IPS-18a (cell line): ENCODE data around the gene PAQR9.
A peak's percentile ranks its signal among the peaks of the same experiment; 100 is the strongest.

Experiments used
- H3K27ac ChIP-seq: one replicate; pipeline ENCODE4 v1.5.1; 2013; ENCODE audit warnings: low read length
- H3K27me3 ChIP-seq: one replicate; pipeline ENCODE4 v1.6.1; 2013; ENCODE audit warnings: mild to moderate bottlenecking, low read length; ENCODE audit not compliant: control insufficient read depth, insufficient read depth
- H3K36me3 ChIP-seq: one replicate; pipeline ENCODE4 v1.6.1; 2013; ENCODE audit warnings: low read depth, low read length; ENCODE audit not compliant: control insufficient read depth
- H3K4me1 ChIP-seq: one replicate; pipeline ENCODE4 v1.6.1; 2013; ENCODE audit warnings: low read depth, low read length; ENCODE audit not compliant: control insufficient read depth
- H3K4me3 ChIP-seq: one replicate; pipeline ENCODE4 v1.5.1; 2013; ENCODE audit warnings: low read length
- H3K9ac ChIP-seq: one replicate; pipeline ENCODE4 v1.6.1; 2013; ENCODE audit warnings: mild to moderate bottlenecking, low read length, moderate library complexity
- H3K9me3 ChIP-seq: one replicate; pipeline ENCODE4 v1.6.1; 2013; ENCODE audit warnings: low read depth, low read length; ENCODE audit not compliant: control insufficient read depth

PAQR9 gene

DNA sequence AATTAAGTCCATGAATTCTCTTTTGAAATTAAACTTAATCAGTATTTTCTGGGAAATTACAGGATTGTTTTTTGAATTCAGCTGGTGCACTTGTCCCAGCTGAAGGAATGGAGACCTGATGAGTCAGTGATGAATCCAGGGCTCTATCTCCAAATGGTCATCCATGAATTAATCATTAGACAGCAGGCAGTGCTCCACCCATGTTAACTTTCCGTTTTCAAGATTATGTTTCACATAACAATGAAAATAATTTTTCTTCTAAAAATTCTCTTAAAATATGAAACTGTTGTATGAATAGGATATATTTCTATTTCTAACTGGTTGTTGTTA lies 13.9 kb upstream of the PAQR9 start:
- no peaks in the 10 kb centered on the region for H3K36me3 ChIP-seq
- no peak overlapping the region for H3K4me3 ChIP-seq
- H3K27ac ChIP-seq = no peak overlapping the region
- no peaks in the 10 kb centered on the region for H3K27me3 ChIP-seq
- no peaks in the 10 kb centered on the region for H3K9me3 ChIP-seq
- peaks cover 13% of the 10 kb centered on the region for H3K4me1 ChIP-seq
- no peak overlapping the region for H3K9ac ChIP-seq

DNA sequence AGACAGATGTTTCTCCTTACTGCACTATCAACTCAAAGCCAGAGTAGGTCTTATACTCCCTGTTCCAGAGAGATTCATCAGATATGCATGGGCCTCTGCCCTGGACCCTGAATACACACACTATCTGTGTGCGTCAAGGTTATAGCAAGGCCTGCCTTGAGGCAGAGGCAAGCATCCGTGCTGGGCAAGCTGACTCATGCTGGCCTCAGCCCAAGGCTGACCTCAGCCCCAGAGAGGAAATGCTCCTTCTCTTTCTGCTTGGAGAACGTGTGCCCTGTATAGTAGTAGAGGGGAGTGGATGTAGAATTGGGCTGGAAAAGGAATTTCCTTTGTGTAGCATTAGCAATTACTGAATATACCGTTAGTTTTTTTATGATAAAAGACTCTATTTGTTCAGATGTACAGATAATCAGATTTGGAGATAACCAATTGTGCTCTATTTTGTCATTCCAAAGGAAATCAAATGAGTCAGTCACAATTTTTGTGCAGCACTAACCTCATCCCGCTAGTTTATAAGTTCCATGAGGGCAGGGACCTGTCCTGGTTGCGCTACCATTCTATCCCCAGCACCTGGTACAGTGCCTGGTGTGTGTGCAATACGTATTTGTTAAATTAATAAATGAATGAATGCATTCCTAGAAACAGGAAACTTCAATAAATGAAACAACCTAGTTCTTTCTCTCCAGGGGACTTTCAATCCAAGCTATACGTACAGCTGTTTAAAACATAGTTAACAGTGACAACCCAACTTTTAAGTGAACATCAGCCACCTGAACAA lies 13.3 kb upstream of the PAQR9 start:
- no peak overlapping the region for H3K4me3 ChIP-seq
- H3K36me3 ChIP-seq = no peaks in the 10 kb centered on the region
- H3K9me3 ChIP-seq = no peaks in the 10 kb centered on the region
- no peak overlapping the region for H3K9ac ChIP-seq
- peaks cover 7% of the 10 kb centered on the region for H3K4me1 ChIP-seq
- no peaks in the 10 kb centered on the region for H3K27me3 ChIP-seq
- H3K27ac ChIP-seq = no peak overlapping the region

DNA sequence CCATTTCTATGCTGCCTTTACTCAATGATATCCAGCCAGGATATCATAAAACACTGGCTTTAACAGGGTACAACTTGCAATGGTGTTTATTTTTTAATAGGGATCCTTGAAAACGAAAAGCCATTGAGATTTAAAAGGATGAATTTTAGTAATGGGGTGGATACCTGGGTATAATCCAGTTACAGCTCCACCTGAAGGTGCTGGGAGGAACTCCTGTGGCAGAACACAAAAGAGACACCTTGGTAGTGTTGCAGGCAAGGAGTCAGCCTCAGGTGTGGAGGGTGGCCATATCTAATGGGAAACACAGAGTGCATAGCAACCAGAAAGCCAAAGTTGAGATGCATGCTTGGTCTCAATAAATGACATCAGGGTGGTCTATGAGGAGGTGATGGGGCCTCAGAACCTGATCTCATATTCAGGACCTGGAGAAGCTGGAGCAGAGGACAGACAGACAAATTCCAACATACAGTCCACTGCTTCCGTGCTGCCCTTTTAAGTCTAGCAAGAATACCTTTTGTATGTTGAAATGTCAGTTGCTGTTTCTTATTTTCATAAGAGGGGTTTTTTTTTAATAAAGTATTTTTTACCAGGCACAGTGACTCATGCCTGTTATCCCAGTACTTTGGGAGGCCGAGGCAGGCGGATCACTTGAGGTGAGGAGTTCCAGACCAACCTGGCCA lies 12.0 kb upstream of the PAQR9 start:
- H3K27me3 ChIP-seq = no peaks in the 10 kb centered on the region
- H3K27ac ChIP-seq = no peak overlapping the region
- H3K4me3 ChIP-seq = no peak overlapping the region
- H3K4me1 ChIP-seq = no peaks in the 10 kb centered on the region
- H3K9me3 ChIP-seq = no peaks in the 10 kb centered on the region
- no peaks in the 10 kb centered on the region for H3K36me3 ChIP-seq
- H3K9ac ChIP-seq = no peak overlapping the region

DNA sequence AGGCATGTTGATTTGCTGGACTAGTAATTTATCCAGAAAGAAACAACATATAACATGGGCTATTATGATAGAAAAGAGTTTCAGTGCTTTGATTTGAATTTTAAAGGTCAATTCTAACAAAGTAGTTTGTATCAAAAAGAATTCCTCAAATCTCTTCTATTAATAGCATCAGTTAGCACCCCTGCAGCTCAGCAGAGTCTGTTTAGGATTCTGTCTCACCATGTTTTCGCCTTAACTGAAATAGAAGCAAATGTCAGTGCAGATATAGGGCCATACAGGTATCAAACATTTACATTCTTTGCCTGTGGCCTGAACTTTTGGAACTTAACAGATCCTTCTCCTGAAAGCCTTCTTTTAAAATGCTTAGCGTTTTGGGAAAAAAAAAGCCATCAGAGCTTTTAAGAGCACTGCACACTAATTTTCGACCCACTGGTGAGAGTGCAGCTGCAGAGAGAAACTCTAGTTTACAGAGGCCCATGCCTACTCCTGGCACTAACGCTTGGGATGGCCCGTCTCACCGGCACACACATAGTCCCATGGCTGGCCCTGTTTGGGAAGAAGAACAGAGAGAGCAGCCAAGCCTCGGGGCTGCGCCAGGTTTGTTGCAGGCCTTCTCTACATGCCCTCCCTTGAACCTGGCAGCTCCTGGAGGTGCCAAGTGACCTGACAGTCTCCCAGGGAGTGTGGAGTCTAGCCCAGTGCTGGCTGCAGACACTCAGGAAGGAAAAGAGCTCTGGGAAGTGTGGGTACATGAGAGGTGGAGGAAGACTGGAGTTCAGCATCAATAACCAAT lies 9.9 kb upstream of the PAQR9 start:
- no peak overlapping the region for H3K4me3 ChIP-seq
- no peaks in the 10 kb centered on the region for H3K27me3 ChIP-seq
- H3K36me3 ChIP-seq = no peaks in the 10 kb centered on the region
- H3K9ac ChIP-seq = no peak overlapping the region
- no peaks in the 10 kb centered on the region for H3K4me1 ChIP-seq
- no peaks in the 10 kb centered on the region for H3K9me3 ChIP-seq
- no peak overlapping the region for H3K27ac ChIP-seq

DNA sequence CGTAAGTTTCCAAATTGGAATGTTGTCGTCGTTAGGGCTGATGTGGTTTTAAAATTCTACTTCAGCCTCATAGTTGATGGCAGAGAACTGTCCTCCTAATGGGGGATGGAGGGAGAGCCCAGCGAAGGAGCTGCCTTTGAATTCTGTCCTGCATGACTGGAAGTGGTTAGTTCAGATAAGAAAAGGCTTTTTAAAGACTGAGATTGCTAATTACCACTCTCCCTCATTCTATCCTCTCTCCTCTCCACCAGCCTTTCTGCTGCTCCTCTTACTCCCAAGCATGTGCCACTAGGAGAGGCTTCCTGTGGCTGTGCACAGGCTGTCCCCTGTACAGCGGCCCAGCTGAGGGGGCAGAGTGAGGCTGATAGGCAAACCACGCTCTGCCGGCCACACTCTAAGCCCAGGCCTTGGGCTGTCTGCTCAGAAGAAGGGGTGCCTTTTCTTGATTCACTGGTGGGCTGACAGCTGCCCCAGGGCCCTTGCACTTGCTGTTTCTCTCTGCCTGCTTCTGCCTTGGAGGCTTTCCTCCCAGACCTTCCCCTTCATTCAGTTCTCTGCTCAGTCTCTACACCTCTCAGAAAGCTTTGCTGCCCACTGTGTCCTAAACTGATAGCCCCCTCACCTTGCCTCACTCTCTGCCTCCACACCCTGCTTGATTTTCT lies 8.7 kb upstream of the PAQR9 start:
- Histone ChIP-seq H3K9ac (no peak overlapping the region), H3K4me3 (no peak overlapping the region), H3K4me1 (no peaks in the 10 kb centered on the region), H3K9me3 (no peaks in the 10 kb centered on the region), H3K27ac (no peak overlapping the region), H3K36me3 (no peaks in the 10 kb centered on the region), H3K27me3 (no peaks in the 10 kb centered on the region)

DNA sequence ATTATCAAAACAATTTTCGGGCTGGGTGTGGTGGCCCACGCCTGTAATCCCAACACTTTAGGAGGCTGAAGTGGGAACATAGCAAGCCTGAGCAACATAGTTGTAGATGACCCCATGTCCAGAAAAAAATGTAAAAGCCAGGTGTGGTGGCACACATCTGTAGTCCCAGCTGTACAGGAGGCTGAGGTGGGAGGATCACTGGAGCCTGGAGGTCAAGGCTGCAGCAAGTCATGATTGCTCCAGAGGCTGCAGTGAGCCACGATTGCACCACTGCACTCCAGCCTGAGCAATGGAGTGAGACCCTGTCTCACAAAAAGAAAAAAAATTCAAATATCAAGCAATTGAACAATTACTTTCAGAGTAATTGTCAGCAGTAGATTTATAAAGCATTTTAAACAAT lies 8.0 kb upstream of the PAQR9 start:
- Histone ChIP-seq H3K9ac (no peak overlapping the region), H3K9me3 (no peaks in the 10 kb centered on the region), H3K27ac (no peak overlapping the region), H3K4me3 (no peak overlapping the region), H3K27me3 (no peaks in the 10 kb centered on the region), H3K4me1 (no peaks in the 10 kb centered on the region), H3K36me3 (no peaks in the 10 kb centered on the region)

DNA sequence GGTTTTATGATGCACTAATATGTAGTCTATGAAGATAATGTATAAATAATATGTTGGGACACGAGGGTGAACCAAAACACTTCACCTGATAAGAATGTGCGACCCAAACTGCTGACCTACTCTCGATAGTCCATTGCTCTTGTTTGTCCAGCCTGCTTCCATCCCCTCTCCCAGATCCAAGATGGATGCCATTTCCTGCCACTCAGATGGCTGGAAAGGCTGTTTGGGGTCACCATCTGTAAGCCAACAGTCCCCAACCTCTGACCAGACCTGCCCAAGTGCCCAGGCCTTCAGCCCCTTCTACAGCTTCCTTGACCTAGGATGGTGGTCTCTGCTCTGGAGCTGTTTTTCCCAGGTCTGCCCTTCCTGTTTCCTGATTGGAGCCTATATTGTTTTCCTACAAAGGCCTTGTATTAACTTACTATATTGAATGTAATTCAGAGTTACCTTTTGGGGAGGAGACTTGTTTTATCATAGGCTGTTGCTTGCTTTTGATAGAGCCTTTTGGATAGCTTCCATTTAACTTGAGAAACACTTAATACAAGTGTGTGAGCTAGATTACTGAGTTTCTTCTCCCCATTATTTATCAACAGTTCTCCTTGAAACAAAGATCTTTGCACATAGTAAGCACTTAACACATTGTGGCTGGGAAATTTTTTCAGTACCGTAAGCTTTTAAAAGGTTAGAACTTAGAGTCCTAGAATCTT lies 5.0 kb upstream of the PAQR9 start:
- no peaks in the 10 kb centered on the region for H3K4me1 ChIP-seq
- no peaks in the 10 kb centered on the region for H3K36me3 ChIP-seq
- no peak overlapping the region for H3K9ac ChIP-seq
- H3K9me3 ChIP-seq = no peaks in the 10 kb centered on the region
- H3K27ac ChIP-seq = no peak overlapping the region
- peaks cover 16% of the 10 kb centered on the region for H3K27me3 ChIP-seq
- no peak overlapping the region for H3K4me3 ChIP-seq

DNA sequence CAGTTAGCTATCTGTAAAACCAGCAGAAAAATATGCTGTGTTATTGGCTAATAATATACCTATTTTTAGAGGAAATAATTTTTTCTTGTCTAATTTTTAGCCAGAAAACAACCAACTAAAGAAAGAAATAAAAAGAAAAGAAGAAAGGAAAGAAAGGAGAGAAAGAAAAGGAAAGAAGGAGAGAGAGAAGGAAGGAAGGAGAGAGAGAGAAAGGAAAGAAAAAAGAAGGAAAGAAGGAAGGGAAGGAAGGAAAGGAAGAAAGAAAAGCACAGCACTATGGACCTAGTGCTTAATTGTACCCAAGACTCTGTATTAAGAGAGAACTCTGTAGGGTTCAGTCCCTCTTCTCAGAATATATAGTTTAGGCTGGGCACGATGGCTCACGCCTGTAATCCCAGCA lies 3.3 kb upstream of the PAQR9 start:
- Histone ChIP-seq H3K36me3 (no peaks in the 10 kb centered on the region), H3K9me3 (no peaks in the 10 kb centered on the region), H3K27ac (no peak overlapping the region), H3K4me3 (no peak overlapping the region), H3K27me3 (peaks cover 28% of the 10 kb centered on the region), H3K9ac (no peak overlapping the region), H3K4me1 (no peaks in the 10 kb centered on the region)

DNA sequence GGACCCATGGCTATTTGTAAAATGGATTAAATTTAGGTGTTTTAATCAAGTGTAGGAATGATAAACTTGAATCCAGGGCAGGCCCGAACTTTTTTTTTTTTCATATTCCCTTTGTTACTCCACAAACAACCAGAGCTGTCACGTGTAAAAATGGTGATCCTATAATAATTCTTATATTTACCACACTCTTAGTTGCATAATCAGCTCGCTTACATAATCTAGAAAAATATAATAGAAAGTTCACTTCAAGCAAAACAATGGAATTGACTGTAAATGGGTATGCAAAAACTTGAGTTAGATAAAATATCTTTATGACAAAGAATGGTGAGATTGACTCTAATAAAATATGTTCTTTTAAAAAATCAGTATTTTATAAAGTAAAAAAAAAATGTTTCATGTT lies 2.1 kb upstream of the PAQR9 start:
- no peaks in the 10 kb centered on the region for H3K4me1 ChIP-seq
- peaks cover 40% of the 10 kb centered on the region for H3K27me3 ChIP-seq
- no peaks in the 10 kb centered on the region for H3K36me3 ChIP-seq
- H3K9ac ChIP-seq = no peak overlapping the region
- H3K27ac ChIP-seq = no peak overlapping the region
- H3K9me3 ChIP-seq = no peaks in the 10 kb centered on the region
- H3K4me3 ChIP-seq = no peak overlapping the region

DNA sequence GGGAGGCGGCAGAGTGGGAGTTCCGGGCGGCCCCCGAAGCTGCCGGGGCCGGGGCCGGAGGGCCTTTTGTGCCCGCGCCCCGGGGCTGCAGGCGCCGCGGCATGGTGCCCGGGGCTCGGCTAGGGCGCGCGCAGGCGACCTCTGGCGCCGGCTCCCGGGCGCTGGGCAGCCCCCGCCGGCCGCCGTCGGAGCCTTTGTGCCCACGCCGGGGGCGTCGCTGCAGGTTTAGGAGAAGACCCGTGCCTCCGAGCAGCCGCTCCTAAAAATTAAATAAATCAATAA lies 299 bp downstream of the PAQR9 start:
- no peak overlapping the region for H3K9ac ChIP-seq
- no peaks in the 10 kb centered on the region for H3K36me3 ChIP-seq
- no peaks in the 10 kb centered on the region for H3K9me3 ChIP-seq
- H3K27ac ChIP-seq = no peak overlapping the region
- H3K4me3 ChIP-seq = peak overlapping the region; percentile 60
- H3K27me3 ChIP-seq = peaks cover 41% of the 10 kb centered on the region
- no peaks in the 10 kb centered on the region for H3K4me1 ChIP-seq

DNA sequence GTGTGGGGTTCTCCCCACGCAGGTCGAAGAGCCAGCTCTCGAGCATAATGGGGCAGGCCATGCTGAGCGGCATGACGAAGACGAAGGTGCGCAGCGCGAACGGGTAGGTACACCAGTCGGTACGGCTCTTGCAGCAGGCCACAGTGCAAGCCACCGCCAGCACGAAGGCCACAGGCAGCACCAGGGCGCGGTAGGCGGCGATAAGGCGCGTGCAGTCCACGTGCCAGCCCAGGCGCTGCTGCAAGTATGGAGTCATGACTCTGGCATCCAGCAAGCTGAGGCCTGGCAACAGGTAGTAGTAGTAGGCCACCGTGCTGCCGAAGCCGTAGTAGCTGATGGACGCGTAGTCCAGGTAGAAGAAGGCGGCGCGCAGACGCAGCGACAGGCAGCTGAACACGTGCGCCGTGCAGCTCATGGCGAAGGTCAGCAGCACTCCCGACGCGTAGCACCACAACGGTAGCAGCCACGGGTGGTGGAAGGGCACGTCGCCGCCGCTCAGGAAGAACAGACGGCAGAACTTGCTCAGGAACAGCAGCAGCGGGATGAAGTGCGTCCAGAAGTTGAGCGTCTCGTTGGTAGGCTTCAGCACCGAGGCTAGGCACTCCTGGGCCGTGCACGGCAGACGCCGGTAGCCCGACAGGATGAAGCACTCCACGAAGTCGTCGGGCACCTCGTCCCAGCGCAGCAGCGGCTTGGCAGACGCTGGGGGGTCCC lies 797 bp downstream of the PAQR9 start:
- Histone ChIP-seq H3K27me3 (peaks cover 41% of the 10 kb centered on the region), H3K27ac (no peak overlapping the region), H3K9ac (no peak overlapping the region), H3K36me3 (no peaks in the 10 kb centered on the region), H3K4me1 (no peaks in the 10 kb centered on the region), H3K9me3 (no peaks in the 10 kb centered on the region), H3K4me3 (peak overlapping the region; percentile 60)
